GM12878 (cell line): ENCODE measurements around the gene GNRHR. TPM values are rescaled to one million over a fixed set of nuclear protein-coding genes. Genes with fewer than 3 reads are reported as not detected.

ENCODE experiments used
- ATAC-seq: fragments of 200-7000 bp; cut with Tn5 transposase; 3 replicates; pipeline ENCODE4 v1.9.1; 2020; ENCODE audit warnings: mild to moderate bottlenecking, moderate library complexity
- BruUV-seq: library from RNA; stranded (reverse); fragments of 400-500 nt; replicated peaks from 2 replicates; lab custom pipeline; 2021; lab: Mats Ljungman, UMichigan
- CTCF ChIA-PET: fragments of 300-600 bp; sonication (Branson Sonifier 250); formaldehyde crosslinking; extraction: SDS; loops from one replicate; lab custom pipeline; 2021; ENCODE audit warnings: inconsistent platforms; lab: Yijun Ruan, JAX
- POLR2A ChIA-PET: fragments of 350-600 bp; formaldehyde crosslinking; extraction: SDS; loops from one replicate; lab custom pipeline; 2021; ENCODE audit warnings: inconsistent platforms; lab: Charles Lee
- RAD21 ChIA-PET: fragments of 300-600 bp; sonication (Branson Sonifier 250); formaldehyde crosslinking; loops from one replicate; lab custom pipeline; 2023; ENCODE audit warnings: antibody characterized with exemption; ENCODE audit not compliant: unreplicated experiment; lab: Charles Lee
- SMC1A ChIA-PET: fragments of 300-600 bp; sonication (Branson Sonifier 250); formaldehyde crosslinking; loops from one replicate; lab custom pipeline; 2023; ENCODE audit not compliant: unreplicated experiment, uncharacterized antibody; lab: Charles Lee
- DNase-seq: peaks from one replicate; pipeline ENCODE4 v3.0.0-alpha.2; 2011; ENCODE audit warnings: low read depth, low spot score
- FAIRE-seq: peaks from 3 replicates; lab custom pipeline; 2011; peaks lifted over from hg19 to GRCh38; lab: Jason Lieb, UNC
- H2AFZ ChIP-seq: 2 replicates; pipeline ENCODE4 v1.6.0; 2011; ENCODE audit warnings: low read depth, low read length, control low read depth; ENCODE audit not compliant: control insufficient read depth
- H3K27ac ChIP-seq: 2 replicates; pipeline ENCODE4 v1.5.1; 2011; ENCODE audit warnings: control low read depth; ENCODE audit not compliant: control insufficient read depth, insufficient read depth
- H3K27me3 ChIP-seq, 2 experiments: replicated peaks in 1 of 2; 2 replicates each; pipeline versions ENCODE4 v1.6.0 to v1.6.1; 2011; ENCODE audit warnings: low read length in 1 of 2; ENCODE audit not compliant: control insufficient read depth in 2 of 2, insufficient read depth in 2 of 2
- H3K36me3 ChIP-seq, 2 experiments: 2 replicates each; pipeline ENCODE4 v1.5.1; 2011; ENCODE audit warnings: low read length in 1 of 2; ENCODE audit not compliant: control insufficient read depth in 2 of 2, insufficient read depth in 2 of 2
- H3K4me1 ChIP-seq: 2 replicates; pipeline ENCODE4 v1.6.1; 2011; ENCODE audit warnings: mild to moderate bottlenecking, low read length, moderate library complexity, mixed read lengths; ENCODE audit not compliant: control insufficient read depth, insufficient read depth
- H3K4me2 ChIP-seq: 2 replicates; pipeline ENCODE4 v1.6.0; 2011; ENCODE audit warnings: control low read depth; ENCODE audit not compliant: control insufficient read depth, insufficient read depth
- H3K4me3 ChIP-seq: fragments of 200-600 bp; sonication (generic); 2 replicates; pipeline ENCODE4 v1.5.1; 2016
- H3K79me2 ChIP-seq: 2 replicates; pipeline ENCODE4 v1.6.0; 2011; ENCODE audit warnings: low read length; ENCODE audit not compliant: control insufficient read depth, insufficient read depth
- H3K9ac ChIP-seq: 2 replicates; pipeline ENCODE4 v1.8.0; 2011; ENCODE audit warnings: low read length, control low read depth, mixed read lengths; ENCODE audit not compliant: control insufficient read depth, insufficient read depth
- H3K9me3 ChIP-seq: replicated peaks from 3 replicates; pipeline ENCODE4 v1.5.1; 2011; ENCODE audit warnings: mild to moderate bottlenecking, low read length; ENCODE audit not compliant: control insufficient read depth, insufficient read depth
- H4K20me1 ChIP-seq: 2 replicates; pipeline ENCODE4 v1.6.0; 2011; ENCODE audit not compliant: control insufficient read depth, insufficient read depth
- ATF2 ChIP-seq: IDR thresholded peaks from 2 replicates; pipeline ENCODE4 v1.6.1; 2012; ENCODE audit warnings: low read length, inconsistent platforms
- CBX3 ChIP-seq: fragments of 200-600 bp; sonication (generic); IDR thresholded peaks from 2 replicates; pipeline ENCODE4 v1.6.1; 2016; ENCODE audit warnings: low read depth, borderline replicate concordance
- CHD2 ChIP-seq: IDR thresholded peaks from 2 replicates; pipeline ENCODE4 v1.6.1; 2011; ENCODE audit warnings: low read depth, low read length, improper control_type of control experiment, borderline replicate concordance
- EED ChIP-seq: sonication (generic); IDR thresholded peaks from 2 replicates; pipeline ENCODE4 v1.6.1; 2016; ENCODE audit warnings: antibody characterized with exemption, low read depth
- FOXM1 ChIP-seq: IDR thresholded peaks from 2 replicates; pipeline ENCODE4 v1.6.1; 2012; ENCODE audit warnings: low read depth, mild to moderate bottlenecking, inconsistent platforms, low read length, moderate library complexity
- HDAC2 ChIP-seq: fragments of 200-600 bp; sonication (generic); IDR thresholded peaks from 2 replicates; pipeline ENCODE4 v1.6.1; 2017
- IRF4 ChIP-seq: IDR thresholded peaks from 2 replicates; pipeline ENCODE4 v1.6.1; 2011; ENCODE audit warnings: low read depth, low read length
- KLF5 ChIP-seq: fragments of 450-650 bp; IDR thresholded peaks from 2 replicates; pipeline ENCODE4 v1.6.1; 2014; ENCODE audit warnings: mild to moderate bottlenecking; ENCODE audit not compliant: partially characterized antibody
- NFYA ChIP-seq: IDR thresholded peaks from 2 replicates; pipeline ENCODE4 v1.6.1; 2011; ENCODE audit warnings: low read depth, mild to moderate bottlenecking, low read length, improper control_type of control experiment, borderline replicate concordance
- NR2C1 ChIP-seq: fragments of 450-650 bp; IDR thresholded peaks from 2 replicates; pipeline ENCODE4 v1.6.1; 2017; ENCODE audit warnings: antibody characterized with exemption, mild to moderate bottlenecking, moderate library complexity
- NRF1 ChIP-seq: conservative IDR thresholded peaks from 2 replicates; pipeline ENCODE4 v1.6.1; 2011; ENCODE audit warnings: mild to moderate bottlenecking, low read depth, low read length, improper control_type of control experiment
- PML ChIP-seq: IDR thresholded peaks from 2 replicates; pipeline ENCODE4 v1.6.1; 2012; ENCODE audit warnings: low read length, inconsistent platforms
- SIX5 ChIP-seq: IDR thresholded peaks from 2 replicates; pipeline ENCODE4 v1.6.1; 2011; ENCODE audit warnings: mild to moderate bottlenecking, low read depth, low read length, moderate library complexity; ENCODE audit not compliant: severe bottlenecking
- SREBF2 ChIP-seq: IDR thresholded peaks from 2 replicates; pipeline ENCODE4 v1.6.1; 2012; ENCODE audit warnings: mild to moderate bottlenecking, low read length
- STAT1 ChIP-seq: fragments of 450-650 bp; conservative IDR thresholded peaks from 2 replicates; pipeline ENCODE4 v1.6.1; 2014; ENCODE audit warnings: antibody characterized with exemption, mild to moderate bottlenecking
- ZNF217 ChIP-seq: fragments of 450-650 bp; IDR thresholded peaks from 2 replicates; pipeline ENCODE4 v1.6.1; 2017; ENCODE audit warnings: antibody characterized with exemption, mild to moderate bottlenecking
- ZNF592 ChIP-seq: fragments of 450-650 bp; IDR thresholded peaks from 2 replicates; pipeline ENCODE4 v1.6.1; 2017; ENCODE audit warnings: mild to moderate bottlenecking, moderate library complexity
- in situ Hi-C: fragments of 300-500 bp; cut with MboI; formaldehyde crosslinking; loops from 9 replicates; pipeline ENCODE4 v1.14.3; 2018; ENCODE audit warnings: mixed read lengths
- intact Hi-C: fragments of 100-400 bp; cut with micrococcal nuclease; formaldehyde crosslinking; loops from one replicate; pipeline ENCODE4 v1.14.2; 2022; ENCODE audit not compliant: unreplicated experiment
- polyA plus RNA-seq, 11 experiments: library from polyadenylated mRNA; depleted of rRNA in 4 of 11; unstranded in 6 of 11; stranded (reverse) in 5 of 11; fragments of >200 nt; fragmentation: Nextera tagmentation in 4 of 11; fragmentation: Illumina TruSeq in 1 of 11; extraction: Ambion mirVana in 4 of 11; extraction: Trizol in 1 of 11; gene quantifications; 1 replicate in 1 of 11; 2 replicates in 10 of 11; pipeline versions ENCODE4 v1.2.1 to v1.2.3, GENCODE V29; 2011 to 2016; ENCODE audit warnings: inconsistent platforms in 2 of 11, missing spikeins in 2 of 11, low read depth in 1 of 11
- total RNA-seq, 4 experiments: library from RNA; depleted of rRNA in 3 of 4; stranded (reverse); fragments of >200 nt in 3 of 4; fragmentation: Illumina TruSeq in 1 of 4; extraction: Trizol in 1 of 4; gene quantifications; 2 replicates each; pipeline versions ENCODE4 v1.2.1 to v1.2.3, GENCODE V29; 2013 to 2021
- TF ChIP-seq, protein P1 (sequence below): IDR thresholded peaks from 2 replicates; pipeline ENCODE4 v1.6.1; 2011; ENCODE audit warnings: borderline replicate concordance, low read depth, mild to moderate bottlenecking, moderate library complexity, mixed read lengths, low read length; ENCODE audit not compliant: insufficient read depth; ENCODE audit errors: extremely low read length
- TF ChIP-seq, protein P2 (sequence below): IDR thresholded peaks from 2 replicates; pipeline ENCODE4 v1.6.1; 2011; ENCODE audit warnings: low read depth, low read length, improper control_type of control experiment, borderline replicate concordance

GNRHR gene
- total and polyA plus RNA-seq, 10 of the 15 experiments (the other 5 are each of a cell fraction or from before 2014, with no cell fraction given) = 0.02 to 0.12 (median 0.08) TPM; not detected in 7

GRCh38 chr4:67764183-67764582, 10.0 kb upstream of the GNRHR start:
- ChIA-PET CTCF (interaction anchor here (1.0 to 11.9 kb wide), 2 partner anchors 17 to 214 kb away, joined by 3 to 94 read pairs; no protein-coding TSS in a partner anchor), SMC1A (interaction anchor here (0.9 to 1.1 kb wide), 3 partner anchors 17 to 237 kb away, joined by 3 to 6 read pairs (median 4); no protein-coding TSS in a partner anchor), RAD21 (no interaction called here), POLR2A (no interaction called here)
- Histone ChIP-seq H2AFZ (no peak overlapping the region), H3K4me1 (no peaks in the 10 kb centered on the region), H3K79me2 (no peaks in the 10 kb centered on the region), H3K4me3 (no peak overlapping the region), H3K36me3 (no peaks in the 10 kb centered on the region), H4K20me1 (no peaks in the 10 kb centered on the region), H3K4me2 (no peak overlapping the region), H3K27ac (no peak overlapping the region), H3K9me3 (no peaks in the 10 kb centered on the region), H3K9ac (no peak overlapping the region), H3K27me3 (no peaks in the 10 kb centered on the region)
- ATAC-seq (no peak), DNase-seq (no peak), FAIRE-seq (no peak)
- BruUV-seq = no TSS peak
- in situ Hi-C loops = no loop called here
- intact Hi-C loops = loop anchor here (5.0 kb wide), 1 partner anchor 217 kb away; the partner anchor contains the start of gene CENPC
- TF ChIP-seq ZNF592 (no peak), SREBF2 (no peak), PML (no peak), NR2C1 (no peak), FOXM1 (no peak), IRF4 (no peak), STAT1 (no peak), NFYA (no peak), CHD2 (no peak), SIX5 (no peak), EED (no peak), NRF1 (no peak), ZNF217 (no peak), CBX3 (no peak), HDAC2 (no peak), KLF5 (no peak), ATF2 (no peak)
- TF ChIP-seq, protein P1, sequence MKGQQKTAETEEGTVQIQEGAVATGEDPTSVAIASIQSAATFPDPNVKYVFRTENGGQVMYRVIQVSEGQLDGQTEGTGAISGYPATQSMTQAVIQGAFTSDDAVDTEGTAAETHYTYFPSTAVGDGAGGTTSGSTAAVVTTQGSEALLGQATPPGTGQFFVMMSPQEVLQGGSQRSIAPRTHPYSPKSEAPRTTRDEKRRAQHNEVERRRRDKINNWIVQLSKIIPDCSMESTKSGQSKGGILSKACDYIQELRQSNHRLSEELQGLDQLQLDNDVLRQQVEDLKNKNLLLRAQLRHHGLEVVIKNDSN = no peak
- TF ChIP-seq, protein P2, sequence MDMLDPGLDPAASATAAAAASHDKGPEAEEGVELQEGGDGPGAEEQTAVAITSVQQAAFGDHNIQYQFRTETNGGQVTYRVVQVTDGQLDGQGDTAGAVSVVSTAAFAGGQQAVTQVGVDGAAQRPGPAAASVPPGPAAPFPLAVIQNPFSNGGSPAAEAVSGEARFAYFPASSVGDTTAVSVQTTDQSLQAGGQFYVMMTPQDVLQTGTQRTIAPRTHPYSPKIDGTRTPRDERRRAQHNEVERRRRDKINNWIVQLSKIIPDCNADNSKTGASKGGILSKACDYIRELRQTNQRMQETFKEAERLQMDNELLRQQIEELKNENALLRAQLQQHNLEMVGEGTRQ = no peak
